ENCODE data around the gene RPTOR.

RPTOR gene

GRCh38 chr17:80905586-80906230 is 361.1 kb downstream of the RPTOR start:
- Histone ChIP-seq H3K79me1 (ENCODE audit: low read length) (no peaks in the 10 kb centered on the region), H3K4me2 (ENCODE audit: low read length) (no peak overlapping the region), H3K23ac (ENCODE audit: low read length) (no peak overlapping the region), H3K27ac (ENCODE audit: low read depth, low read length) (no peak overlapping the region), H2BK15ac (replicated peaks; ENCODE audit: low read depth) (no peak overlapping the region), H3K56ac (ENCODE audit: low read length) (no peak overlapping the region), H4K5ac (ENCODE audit: low read length) (no peak overlapping the region), H3K4ac (ENCODE audit: low read depth, low read length) (no peak overlapping the region), H2BK120ac (ENCODE audit: low read depth, low read length) (no peak overlapping the region), H3K9ac (ENCODE audit: low read length) (no peak overlapping the region), H3K79me2 (ENCODE audit: control insufficient read depth, insufficient read depth, low read length) (no peaks in the 10 kb centered on the region), H3K36me3 (ENCODE audit: control insufficient read depth, insufficient read depth, low read length) (no peaks in the 10 kb centered on the region), H3K18ac (ENCODE audit: low read length) (no peak overlapping the region), H4K8ac (ENCODE audit: low read depth, low read length) (no peak overlapping the region), H3K4me1 (ENCODE audit: control insufficient read depth, low read depth, low read length) (no peaks in the 10 kb centered on the region), H2AK5ac (ENCODE audit: low read length) (no peak overlapping the region), H3K27me3 (ENCODE audit: insufficient read depth, low read length, poor library complexity) (no peaks in the 10 kb centered on the region), H3K4me3 (ENCODE audit: low read length) (no peak overlapping the region), H2BK5ac (ENCODE audit: low read length) (no peak overlapping the region)
- WGBS (ENCODE audit: extremely low coverage, insufficient coverage, low lambda C conversion rate): no CpG with 5 or more reads among the region's 22 CpGs
- DNase-seq: no peak

DNA sequence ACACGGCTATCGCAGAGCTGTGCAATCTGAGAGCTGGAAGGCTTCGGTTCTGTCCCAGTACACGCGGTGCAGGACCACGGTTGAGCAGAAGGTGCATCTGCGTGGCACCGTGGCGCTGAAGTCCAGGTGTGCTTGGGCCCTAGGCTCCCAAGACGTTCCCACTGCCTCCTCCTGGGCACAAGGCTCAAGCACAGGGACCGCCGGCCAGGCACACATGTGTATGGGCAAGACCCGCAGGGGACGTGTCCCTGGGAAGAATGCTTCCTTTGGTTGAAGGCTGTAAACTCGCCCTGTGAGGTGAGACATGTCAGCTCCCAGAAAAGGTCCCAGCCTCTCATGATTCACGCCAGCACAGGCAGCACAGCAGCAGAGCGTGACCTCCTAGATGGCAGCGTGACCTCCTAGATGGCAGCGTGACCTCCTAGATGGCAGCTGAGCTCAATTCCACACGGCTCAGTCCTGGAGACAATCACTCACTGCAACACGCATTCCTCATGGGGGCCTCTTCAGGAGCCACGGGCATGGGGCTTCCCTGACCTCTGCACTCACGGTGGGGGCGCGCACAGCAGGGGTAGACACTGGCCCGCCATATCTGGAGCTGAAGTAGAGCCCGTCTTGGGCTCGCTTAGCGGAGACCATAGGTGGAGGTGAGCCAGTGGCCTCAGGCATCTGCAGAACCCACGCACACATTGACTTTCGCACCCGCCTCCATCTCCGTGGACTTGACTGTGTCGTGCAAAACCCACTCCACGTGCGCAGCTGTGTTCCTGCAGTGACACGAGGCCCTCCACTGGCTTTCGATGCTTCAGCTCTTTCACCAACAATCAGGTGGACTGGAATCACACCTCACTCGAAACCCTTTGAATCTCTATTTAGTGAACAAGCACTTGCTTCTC is 362.0 kb downstream of the RPTOR start:
- Histone ChIP-seq H2AK5ac (ENCODE audit: low read length) (no peak overlapping the region), H3K56ac (ENCODE audit: low read length) (no peak overlapping the region), H3K18ac (ENCODE audit: low read length) (no peak overlapping the region), H3K4ac (ENCODE audit: low read depth, low read length) (no peak overlapping the region), H2BK15ac (replicated peaks; ENCODE audit: low read depth) (no peak overlapping the region), H3K27me3 (ENCODE audit: insufficient read depth, low read length, poor library complexity) (no peaks in the 10 kb centered on the region), H3K9ac (ENCODE audit: low read length) (no peak overlapping the region), H2BK120ac (ENCODE audit: low read depth, low read length) (no peak overlapping the region), H3K27ac (ENCODE audit: low read depth, low read length) (no peak overlapping the region), H3K4me2 (ENCODE audit: low read length) (no peak overlapping the region), H3K23ac (ENCODE audit: low read length) (no peak overlapping the region), H4K5ac (ENCODE audit: low read length) (no peak overlapping the region), H3K79me1 (ENCODE audit: low read length) (no peaks in the 10 kb centered on the region), H3K4me1 (ENCODE audit: control insufficient read depth, low read depth, low read length) (no peaks in the 10 kb centered on the region), H2BK5ac (ENCODE audit: low read length) (no peak overlapping the region), H4K8ac (ENCODE audit: low read depth, low read length) (no peak overlapping the region), H3K36me3 (ENCODE audit: control insufficient read depth, insufficient read depth, low read length) (no peaks in the 10 kb centered on the region), H3K4me3 (ENCODE audit: low read length) (no peak overlapping the region), H3K79me2 (ENCODE audit: control insufficient read depth, insufficient read depth, low read length) (no peaks in the 10 kb centered on the region)
- DNase-seq: no peak
- no CpG with 5 or more reads among the region's 39 CpGs for WGBS (ENCODE audit: extremely low coverage, insufficient coverage, low lambda C conversion rate)

DNA sequence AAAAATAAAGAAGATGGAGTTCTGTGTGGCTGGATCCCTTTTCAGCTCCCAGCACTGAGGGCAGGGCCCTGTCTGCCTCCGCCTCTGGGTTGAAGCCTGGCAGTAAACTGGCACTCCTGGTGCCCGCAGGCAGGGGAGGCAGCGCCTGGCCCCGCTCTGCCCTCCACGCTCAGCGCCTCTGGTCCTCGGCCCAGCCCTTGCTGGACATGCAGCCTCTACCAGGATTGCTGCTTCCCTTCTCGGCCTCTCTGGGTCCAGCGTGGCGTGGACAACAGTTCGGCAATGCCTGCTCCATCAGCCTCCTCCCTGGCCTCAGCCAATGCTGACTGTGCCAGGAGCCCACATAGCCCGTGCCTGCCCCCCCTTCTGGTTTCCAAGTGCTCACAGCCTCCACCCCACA is 362.6 kb downstream of the RPTOR start:
- H3K36me3 ChIP-seq (ENCODE audit: control insufficient read depth, insufficient read depth, low read length): no peaks in the 10 kb centered on the region
- H4K5ac ChIP-seq (ENCODE audit: low read length): no peak overlapping the region
- no peak overlapping the region for H3K9ac ChIP-seq (ENCODE audit: low read length)
- no peak overlapping the region for H3K23ac ChIP-seq (ENCODE audit: low read length)
- no peaks in the 10 kb centered on the region for H3K4me1 ChIP-seq (ENCODE audit: control insufficient read depth, low read depth, low read length)
- H3K4ac ChIP-seq (ENCODE audit: low read depth, low read length): no peak overlapping the region
- no peak overlapping the region for H2BK5ac ChIP-seq (ENCODE audit: low read length)
- H3K18ac ChIP-seq (ENCODE audit: low read length): no peak overlapping the region
- H2BK15ac ChIP-seq (replicated peaks; ENCODE audit: low read depth): no peak overlapping the region
- H3K4me2 ChIP-seq (ENCODE audit: low read length): no peak overlapping the region
- no peak overlapping the region for H3K4me3 ChIP-seq (ENCODE audit: low read length)
- H4K8ac ChIP-seq (ENCODE audit: low read depth, low read length): no peak overlapping the region
- H3K56ac ChIP-seq (ENCODE audit: low read length): no peak overlapping the region
- H2AK5ac ChIP-seq (ENCODE audit: low read length): no peak overlapping the region
- H3K27ac ChIP-seq (ENCODE audit: low read depth, low read length): no peak overlapping the region
- no peak for DNase-seq
- no peak overlapping the region for H2BK120ac ChIP-seq (ENCODE audit: low read depth, low read length)
- H3K27me3 ChIP-seq (ENCODE audit: insufficient read depth, low read length, poor library complexity): no peaks in the 10 kb centered on the region
- H3K79me1 ChIP-seq (ENCODE audit: low read length): no peaks in the 10 kb centered on the region
- H3K79me2 ChIP-seq (ENCODE audit: control insufficient read depth, insufficient read depth, low read length): no peaks in the 10 kb centered on the region
- no CpG with 5 or more reads among the region's 12 CpGs for WGBS (ENCODE audit: extremely low coverage, insufficient coverage, low lambda C conversion rate)

- no peak overlapping the region for H2BK5ac ChIP-seq (ENCODE audit: low read length)
- H3K27me3 ChIP-seq (ENCODE audit: insufficient read depth, low read length, poor library complexity): no peaks in the 10 kb centered on the region
- H3K79me2 ChIP-seq (ENCODE audit: control insufficient read depth, insufficient read depth, low read length): no peaks in the 10 kb centered on the region
- no peak overlapping the region for H2AK5ac ChIP-seq (ENCODE audit: low read length)
- no peak overlapping the region for H3K9ac ChIP-seq (ENCODE audit: low read length)
- H3K4me1 ChIP-seq (ENCODE audit: control insufficient read depth, low read depth, low read length): no peaks in the 10 kb centered on the region
- H3K79me1 ChIP-seq (ENCODE audit: low read length): no peaks in the 10 kb centered on the region
- no peak for DNase-seq
- H4K8ac ChIP-seq (ENCODE audit: low read depth, low read length): no peak overlapping the region
- H3K23ac ChIP-seq (ENCODE audit: low read length): no peak overlapping the region
- no peak overlapping the region for H3K27ac ChIP-seq (ENCODE audit: low read depth, low read length)
- H2BK15ac ChIP-seq (replicated peaks; ENCODE audit: low read depth): no peak overlapping the region
- no peak overlapping the region for H2BK120ac ChIP-seq (ENCODE audit: low read depth, low read length)
- WGBS (ENCODE audit: extremely low coverage, insufficient coverage, low lambda C conversion rate): no CpG with 5 or more reads among the region's 12 CpGs
- H3K4ac ChIP-seq (ENCODE audit: low read depth, low read length): no peak overlapping the region
- H3K18ac ChIP-seq (ENCODE audit: low read length): no peak overlapping the region
- H3K56ac ChIP-seq (ENCODE audit: low read length): no peak overlapping the region
- H3K4me3 ChIP-seq (ENCODE audit: low read length): no peak overlapping the region
- H4K5ac ChIP-seq (ENCODE audit: low read length): no peak overlapping the region
- no peak overlapping the region for H3K4me2 ChIP-seq (ENCODE audit: low read length)
- no peaks in the 10 kb centered on the region for H3K36me3 ChIP-seq (ENCODE audit: control insufficient read depth, insufficient read depth, low read length)
Observed at GRCh38 chr17:80908211-80908610, 363.6 kb downstream of the RPTOR start.

DNA sequence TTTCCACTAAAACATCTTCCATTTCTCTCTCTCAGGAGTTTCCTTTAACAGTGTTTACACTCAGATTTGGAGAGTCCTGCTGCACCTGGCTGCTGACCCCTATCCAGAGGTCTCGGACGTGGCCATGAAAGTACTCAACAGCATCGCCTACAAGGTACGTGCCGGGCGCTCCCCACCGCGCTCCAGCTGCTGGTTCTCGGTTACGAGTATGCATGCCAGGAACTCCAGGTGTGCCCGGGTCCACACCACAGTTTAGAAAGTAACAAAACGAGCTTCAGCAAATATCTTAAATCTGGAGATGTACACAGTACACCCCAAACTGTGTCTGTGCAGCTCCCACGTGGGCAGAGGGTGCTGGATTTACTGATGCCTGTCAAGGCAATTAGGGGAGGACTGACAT is 364.1 kb downstream of the RPTOR start:
- Histone ChIP-seq H3K4me2 (ENCODE audit: low read length) (no peak overlapping the region), H3K18ac (ENCODE audit: low read length) (no peak overlapping the region), H4K5ac (ENCODE audit: low read length) (no peak overlapping the region), H3K79me2 (ENCODE audit: control insufficient read depth, insufficient read depth, low read length) (no peaks in the 10 kb centered on the region), H3K79me1 (ENCODE audit: low read length) (no peaks in the 10 kb centered on the region), H3K4me3 (ENCODE audit: low read length) (no peak overlapping the region), H2BK5ac (ENCODE audit: low read length) (no peak overlapping the region), H3K27me3 (ENCODE audit: insufficient read depth, low read length, poor library complexity) (no peaks in the 10 kb centered on the region), H4K8ac (ENCODE audit: low read depth, low read length) (no peak overlapping the region), H2BK15ac (replicated peaks; ENCODE audit: low read depth) (no peak overlapping the region), H3K4ac (ENCODE audit: low read depth, low read length) (no peak overlapping the region), H3K56ac (ENCODE audit: low read length) (no peak overlapping the region), H2BK120ac (ENCODE audit: low read depth, low read length) (no peak overlapping the region), H3K36me3 (ENCODE audit: control insufficient read depth, insufficient read depth, low read length) (no peaks in the 10 kb centered on the region), H3K23ac (ENCODE audit: low read length) (no peak overlapping the region), H3K4me1 (ENCODE audit: control insufficient read depth, low read depth, low read length) (no peaks in the 10 kb centered on the region), H3K9ac (ENCODE audit: low read length) (no peak overlapping the region), H3K27ac (ENCODE audit: low read depth, low read length) (no peak overlapping the region), H2AK5ac (ENCODE audit: low read length) (no peak overlapping the region)
- no peak for DNase-seq
- WGBS (ENCODE audit: extremely low coverage, insufficient coverage, low lambda C conversion rate): no CpG with 5 or more reads among the region's 13 CpGs

Measured in mesendoderm (in vitro differentiated cells).